Measurements from ENCODE around the gene ULK4. TPM values are rescaled to one million over a fixed set of nuclear protein-coding genes. Genes with fewer than 3 reads are reported as not detected.

Gene ULK4
- total RNA-seq, 1 donor, result 22.0 TPM

DNA sequence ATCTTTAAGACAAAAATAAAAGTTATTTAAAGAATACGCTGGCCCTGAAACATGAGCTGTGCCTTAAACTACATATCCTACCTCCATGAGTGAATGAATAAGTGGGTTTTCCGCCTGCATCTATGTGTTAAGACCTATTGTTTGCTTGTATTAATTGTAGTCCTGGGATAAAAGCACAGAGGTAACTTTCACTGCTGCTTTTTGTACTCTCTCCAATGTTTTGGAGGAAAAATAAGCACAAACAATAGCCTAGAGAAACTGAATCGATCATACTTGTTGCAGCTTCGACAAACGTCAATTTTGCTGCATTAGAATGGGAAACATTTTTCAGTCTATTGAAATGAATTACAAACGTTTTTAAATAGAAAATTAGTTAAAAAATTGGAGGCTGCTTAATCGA is 763.9 kb downstream of the ULK4 start:
- no peak overlapping the region for H3K4me3 ChIP-seq (ENCODE audit: low read depth, low read length)
- no peak for DNase-seq (ENCODE audit: low read depth)
- TF ChIP-seq, protein P1, sequence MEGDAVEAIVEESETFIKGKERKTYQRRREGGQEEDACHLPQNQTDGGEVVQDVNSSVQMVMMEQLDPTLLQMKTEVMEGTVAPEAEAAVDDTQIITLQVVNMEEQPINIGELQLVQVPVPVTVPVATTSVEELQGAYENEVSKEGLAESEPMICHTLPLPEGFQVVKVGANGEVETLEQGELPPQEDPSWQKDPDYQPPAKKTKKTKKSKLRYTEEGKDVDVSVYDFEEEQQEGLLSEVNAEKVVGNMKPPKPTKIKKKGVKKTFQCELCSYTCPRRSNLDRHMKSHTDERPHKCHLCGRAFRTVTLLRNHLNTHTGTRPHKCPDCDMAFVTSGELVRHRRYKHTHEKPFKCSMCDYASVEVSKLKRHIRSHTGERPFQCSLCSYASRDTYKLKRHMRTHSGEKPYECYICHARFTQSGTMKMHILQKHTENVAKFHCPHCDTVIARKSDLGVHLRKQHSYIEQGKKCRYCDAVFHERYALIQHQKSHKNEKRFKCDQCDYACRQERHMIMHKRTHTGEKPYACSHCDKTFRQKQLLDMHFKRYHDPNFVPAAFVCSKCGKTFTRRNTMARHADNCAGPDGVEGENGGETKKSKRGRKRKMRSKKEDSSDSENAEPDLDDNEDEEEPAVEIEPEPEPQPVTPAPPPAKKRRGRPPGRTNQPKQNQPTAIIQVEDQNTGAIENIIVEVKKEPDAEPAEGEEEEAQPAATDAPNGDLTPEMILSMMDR (IDR thresholded peaks at IDR 0.05; ENCODE audit: insufficient read depth, low read depth, low read length), result no peak

Small RNA genes lying within 50 kb of the gene (small RNA-seq; reads per million reads assigned to genes)
- gene ATP6V0E1P2, result not detected
- gene RF00019, result not detected
- not detected for gene RF00096
- not detected for gene RF00602

Other genes starting within 250 kb of the ULK4 start
- 44.5 and 52.2 TPM in 2 replicates for gene TRAK1, start 129.3 kb upstream of the ULK4 start, total RNA-seq

Data from fibroblast of villous mesenchyme (primary cell).